GM21526 (cell line): Measurements from ENCODE around the gene NME3.
A peak's percentile ranks its signal among the peaks of the same experiment; 100 is the strongest.

Experiments used
- ATAC-seq: cut with Tn5 transposase; IDR thresholded peaks from one replicate; pipeline ENCODE4 v1.9.1; 2021; ENCODE audit warnings: moderate library complexity; ENCODE audit not compliant: unreplicated experiment, low FRiP score

Gene NME3

GRCh38 chr16:1781758-1782407, 10.5 kb upstream of the NME3 start:
- no peak for ATAC-seq

GRCh38 chr16:1781254-1781653, 9.9 kb upstream of the NME3 start:
- ATAC-seq = no peak

- no peak for ATAC-seq
These were observed 9.3 kb upstream of the NME3 start for GRCh38 chr16:1780677-1781072.

GRCh38 chr16:1779741-1780676, 8.7 kb upstream of the NME3 start:
- ATAC-seq = no peak

- no peak for ATAC-seq
These were observed 7.9 kb upstream of the NME3 start for GRCh38 chr16:1779234-1779701.

- no peak for ATAC-seq
These were observed 7.1 kb upstream of the NME3 start for GRCh38 chr16:1778200-1779179.

- ATAC-seq = no peak
These were observed 6.2 kb upstream of the NME3 start for GRCh38 chr16:1777375-1778199.

GRCh38 chr16:1776991-1777374, 5.6 kb upstream of the NME3 start:
- ATAC-seq = no peak

GRCh38 chr16:1776672-1776955, 5.3 kb upstream of the NME3 start:
- no peak for ATAC-seq

- ATAC-seq = no peak
These were observed 4.7 kb upstream of the NME3 start for GRCh38 chr16:1775846-1776671.

- no peak for ATAC-seq
These were observed 3.9 kb upstream of the NME3 start for GRCh38 chr16:1775006-1775845.

GRCh38 chr16:1774448-1774780, 3.1 kb upstream of the NME3 start:
- ATAC-seq = no peak

GRCh38 chr16:1773703-1774447, 2.5 kb upstream of the NME3 start:
- no peak for ATAC-seq

- ATAC-seq = peak; percentile 38
These were observed 1.8 kb upstream of the NME3 start, which contains the start of gene MRPS34 for GRCh38 chr16:1772908-1773702. Gene MRPS34, minus strand, starts transcription at chr16:1773134. Its CDS starts 15 bp downstream, at chr16:1773119.

GRCh38 chr16:1772362-1772907, 1.1 kb upstream of the NME3 start, which contains the start of gene EME2:
Gene EME2, plus strand, starts transcription at chr16:1772810. Its CDS starts 418 bp downstream, at chr16:1773228.
- no peak for ATAC-seq

GRCh38 chr16:1771864-1772361, 570 bp upstream of the NME3 start:
- no peak for ATAC-seq
